ENCODE results near the gene CREB5.

GRCh38 chr7:28625432-28625831 lies 213.1 kb downstream of the CREB5 start:
- TF ChIP-seq GATA2 (IDR thresholded peaks at IDR 0.05; ENCODE audit: low read depth, low read length) (no peak), GATA3 (IDR thresholded peaks at IDR 0.05; ENCODE audit: low read depth, low read length) (no peak)

Measured in SH-SY5Y (cell line).